Aorta (tissue), 5 donors: ENCODE results near the gene FRY. TPM values are rescaled to one million over a fixed set of nuclear protein-coding genes. Genes with fewer than 3 reads are reported as not detected.

ENCODE experiments used
- ATAC-seq: fragments of 200-7000 bp; cut with Tn5 transposase; one replicate; pipeline ENCODE4 v1.9.1; 2022; ENCODE audit warnings: moderate library complexity; ENCODE audit not compliant: low FRiP score
- DNase-seq, 2 donors: peaks; one replicate each; pipeline ENCODE4 v3.0.0-alpha.2; 2020
- H3K27ac ChIP-seq, 2 donors: one replicate each; pipeline ENCODE4 v1.5.1; 2013; ENCODE audit warnings: low read length in 2 of 2, mild to moderate bottlenecking in 2 of 2, moderate library complexity in 2 of 2, control low read depth in 1 of 2, inconsistent platforms in 1 of 2, low read depth in 1 of 2
- H3K27me3 ChIP-seq, 2 donors: one replicate each; pipeline ENCODE4 v1.6.1; 2013; ENCODE audit warnings: control low read depth in 1 of 2, low read length in 1 of 2, mild to moderate bottlenecking in 1 of 2, moderate library complexity in 1 of 2; ENCODE audit not compliant: insufficient read depth in 2 of 2, control insufficient read depth in 1 of 2
- H3K36me3 ChIP-seq, 2 donors: one replicate each; pipeline ENCODE4 v1.6.1; 2013; ENCODE audit warnings: control low read depth in 1 of 2, low read length in 1 of 2, mild to moderate bottlenecking in 1 of 2; ENCODE audit not compliant: insufficient read depth in 2 of 2, control insufficient read depth in 1 of 2
- H3K4me1 ChIP-seq, 2 donors: one replicate each; pipeline ENCODE4 v1.6.1; 2013; ENCODE audit warnings: low read length in 2 of 2, control low read depth in 1 of 2, mild to moderate bottlenecking in 1 of 2, moderate library complexity in 1 of 2; ENCODE audit not compliant: insufficient read depth in 2 of 2, control insufficient read depth in 1 of 2
- H3K4me3 ChIP-seq, 2 donors: one replicate each; pipeline ENCODE4 v1.5.1; 2013; ENCODE audit warnings: low read length in 2 of 2, control low read depth in 1 of 2, mild to moderate bottlenecking in 1 of 2
- H3K9me3 ChIP-seq: one replicate; pipeline ENCODE4 v1.6.1; 2013; ENCODE audit warnings: mild to moderate bottlenecking, low read length; ENCODE audit not compliant: control insufficient read depth
- WGBS, 2 donors: extraction: QIAGEN DNeasy Blood & Tissue Kit; methylation state at CpG; one replicate each; pipeline ENCODE4 v1.1.7; 2013; 5-methylcytosine and 5-hydroxymethylcytosine counted together
- intact Hi-C, 2 donors: fragments of 100-400 bp; cut with DNase I; formaldehyde crosslinking; loops; one replicate each; pipeline versions ENCODE4 v1.14.2 to v1.15.0; 2022
- polyA plus RNA-seq, 2 donors: library from polyadenylated mRNA; stranded (reverse); fragments of 200-250 nt; gene quantifications; one replicate each; pipeline ENCODE4 v1.2.3, GENCODE V29; 2013
- total RNA-seq, 2 donors: library from RNA; stranded (reverse); fragmentation: NEBNext Ultra II Directional; extraction: Animal tissue kit (Norgen Biotek cat#: 25700); gene quantifications; one replicate each; pipeline ENCODE4 v1.2.1, GENCODE V29; 2021
- donor health status: healthy with polysubstance abuse.
- donor health status: Bipolar disorder and iron deficiency.
- donor health status: DM: no; HTN: no; CAD: no.
- donor health status: DM: no; HTN: no; CAD: no.
- donor health status: DM: yes; HTN: yes; CAD: no.

The FRY gene
- total and polyA plus RNA-seq, 4 donors, result 24.8 to 328 (median 95.0) TPM

GRCh38 chr13:32298695-32299094 lies 267.1 kb downstream of the FRY start:
- Histone ChIP-seq H3K4me1 (no peaks in the 10 kb centered on the region), H3K27ac (no peak overlapping the region), H3K9me3 (no peaks in the 10 kb centered on the region), H3K4me3 (no peak overlapping the region), H3K36me3 (peaks cover 0 to 5% of the 10 kb centered on the region in 2 donors), H3K27me3 (no peaks in the 10 kb centered on the region)
- DNase-seq (no peak), ATAC-seq (no peak)
- WGBS, 2 donors, result 87 to 93% methylated on average over 6 of the region's 6 CpGs
- intact Hi-C loops, result no loop called here

DNA sequence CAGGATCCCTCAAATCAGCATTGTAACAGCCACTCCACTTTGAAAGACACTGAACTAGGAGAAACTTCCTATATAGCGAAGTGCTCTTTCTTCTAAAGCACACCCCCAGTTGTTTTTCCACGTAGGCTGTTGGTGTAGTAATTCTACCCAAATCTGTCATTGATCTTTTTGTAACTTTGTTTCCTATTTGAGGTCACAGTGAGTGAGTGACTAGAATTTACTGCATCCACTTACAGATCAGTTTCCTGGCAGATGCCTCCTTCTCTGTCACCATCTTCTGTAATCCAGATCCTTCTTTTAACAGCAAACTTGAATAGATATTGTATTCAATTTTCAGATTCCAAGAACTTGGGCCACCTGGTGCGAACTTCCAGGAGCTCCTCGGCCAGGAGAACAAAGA lies 268.3 kb downstream of the FRY start:
- Histone ChIP-seq H3K27me3 (no peaks in the 10 kb centered on the region), H3K9me3 (no peaks in the 10 kb centered on the region), H3K27ac (no peak overlapping the region), H3K4me1 (no peaks in the 10 kb centered on the region), H3K4me3 (no peak overlapping the region), H3K36me3 (peaks cover 0 to 2% of the 10 kb centered on the region in 2 donors)
- no peak for ATAC-seq
- DNase-seq, result no peak
- WGBS, 2 donors, result 75 to 80% methylated on average over 4 of the region's 4 CpGs
- intact Hi-C loops, result loop anchor here in 1 of 2 donors (5.0 kb wide), 1 partner anchor 278 kb away; no protein-coding TSS in a partner anchor

- no peaks in the 10 kb centered on the region for H3K4me1 ChIP-seq
- H3K36me3 ChIP-seq, result no peaks in the 10 kb centered on the region
- WGBS, 2 donors, result 54 to 62% methylated on average over 8 of the region's 8 CpGs
- H3K9me3 ChIP-seq, result no peaks in the 10 kb centered on the region
- H3K4me3 ChIP-seq, result no peak overlapping the region
- DNase-seq, result no peak
- no peaks in the 10 kb centered on the region for H3K27me3 ChIP-seq
- ATAC-seq, result no peak
- no peak overlapping the region for H3K27ac ChIP-seq
- intact Hi-C loops, result loop anchor here in 1 of 2 donors (5.0 kb wide), 1 partner anchor 278 kb away; no protein-coding TSS in a partner anchor
Measured at GRCh38 chr13:32300406-32300805, 268.8 kb downstream of the FRY start.

- H3K27ac ChIP-seq, result no peak overlapping the region
- ATAC-seq (no peak), DNase-seq (no peak)
- no peaks in the 10 kb centered on the region for H3K4me1 ChIP-seq
- H3K4me3 ChIP-seq, result no peak overlapping the region
- no peaks in the 10 kb centered on the region for H3K36me3 ChIP-seq
- intact Hi-C loops, result loop anchor here in 1 of 2 donors (5.0 kb wide), 1 partner anchor 279 kb away; no protein-coding TSS in a partner anchor
- WGBS, 2 donors, result 93% methylated on average over 1 of the region's 1 CpG
- no peaks in the 10 kb centered on the region for H3K9me3 ChIP-seq
- H3K27me3 ChIP-seq, result no peaks in the 10 kb centered on the region
Measured at GRCh38 chr13:32300920-32301319, 269.3 kb downstream of the FRY start.

- no peaks in the 10 kb centered on the region for H3K27me3 ChIP-seq
- H3K27ac ChIP-seq, result no peak overlapping the region
- H3K36me3 ChIP-seq, result no peaks in the 10 kb centered on the region
- WGBS, 2 donors, result 81 to 87% methylated on average over 2 of the region's 2 CpGs
- no peaks in the 10 kb centered on the region for H3K4me1 ChIP-seq
- no peak overlapping the region for H3K4me3 ChIP-seq
- intact Hi-C loops, result loop anchor here in 1 of 2 donors (5.0 kb wide), 1 partner anchor 280 kb away; no protein-coding TSS in a partner anchor
- DNase-seq, result no peak
- no peaks in the 10 kb centered on the region for H3K9me3 ChIP-seq
- ATAC-seq, result no peak
Measured at GRCh38 chr13:32302461-32302860, 270.9 kb downstream of the FRY start.

DNA sequence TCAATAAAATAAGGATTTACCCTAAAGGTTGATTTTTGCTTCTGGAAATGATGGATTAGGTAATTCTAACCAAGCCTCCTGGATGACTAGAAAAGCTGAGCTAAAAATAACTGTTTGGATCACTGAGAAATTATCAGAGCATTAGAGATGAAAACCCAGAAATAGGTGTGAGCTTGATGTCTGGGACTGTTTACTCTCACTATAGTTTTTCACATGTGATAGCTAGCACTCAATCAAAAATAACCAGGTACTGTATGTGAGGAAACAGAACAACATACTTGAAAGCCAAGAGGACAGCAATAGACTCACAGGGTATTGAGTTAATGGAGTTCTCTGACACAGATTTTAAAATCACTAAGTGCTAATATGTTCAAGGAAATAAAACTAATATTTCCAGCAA lies 274.1 kb downstream of the FRY start:
- DNase-seq (no peak), ATAC-seq (no peak)
- intact Hi-C loops, result no loop called here

GRCh38 chr13:32309312-32310133 lies 277.9 kb downstream of the FRY start:
- intact Hi-C loops, result loop anchor here (2.0 to 5.0 kb wide), 4 partner anchors 62 to 399 kb away; no protein-coding TSS in a partner anchor

More for the DNA sequence above, 274.1 kb downstream of the FRY start:
- Histone ChIP-seq H3K27me3 (no peaks in the 10 kb centered on the region), H3K4me1 (no peaks in the 10 kb centered on the region), H3K9me3 (no peaks in the 10 kb centered on the region), H3K36me3 (no peaks in the 10 kb centered on the region), H3K27ac (no peak overlapping the region), H3K4me3 (no peak overlapping the region)

DNA sequence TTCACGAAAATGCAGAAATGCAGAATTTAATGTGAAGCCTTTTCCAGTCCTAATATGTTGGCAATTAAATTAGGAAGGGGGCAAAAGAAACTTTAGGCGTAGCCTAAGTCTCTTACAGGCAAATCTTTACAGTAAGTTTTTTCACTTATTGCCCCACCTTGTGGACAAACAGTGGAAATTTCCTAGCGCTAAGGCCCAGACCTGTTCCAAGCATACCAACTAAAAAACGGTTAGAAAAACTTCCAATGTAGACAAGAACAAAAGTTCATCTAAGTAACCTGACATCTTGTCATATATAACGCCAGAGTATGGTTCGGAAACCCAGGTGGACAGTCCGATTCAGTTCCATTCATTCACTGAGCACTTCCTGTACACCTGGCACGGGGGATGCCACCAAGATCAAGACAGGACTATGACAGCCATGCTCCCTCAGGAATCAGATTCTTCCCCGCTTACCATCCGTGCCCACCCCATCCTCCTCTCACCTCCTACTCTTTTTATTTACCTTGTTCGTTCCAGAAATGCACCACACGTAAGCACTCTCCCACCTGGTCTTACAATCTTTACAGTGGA lies 278.6 kb downstream of the FRY start:
- peak; percentile 85 for ATAC-seq
- Histone ChIP-seq H3K27me3 (no peaks in the 10 kb centered on the region), H3K4me3 (peak overlapping the region in 1 of 2 donors; percentile 38), H3K36me3 (no peaks in the 10 kb centered on the region), H3K4me1 (no peaks in the 10 kb centered on the region), H3K27ac (no peak overlapping the region), H3K9me3 (no peaks in the 10 kb centered on the region)
- WGBS, 2 donors, result 42 to 43% methylated on average over 12 of the region's 12 CpGs
- intact Hi-C loops, result loop anchor here (2.0 to 5.0 kb wide), 4 partner anchors 63 to 399 kb away; no protein-coding TSS in a partner anchor
- DNase-seq, result no peak

More at GRCh38 chr13:32309312-32310133, 277.9 kb downstream of the FRY start:
- Histone ChIP-seq H3K4me1 (no peaks in the 10 kb centered on the region), H3K4me3 (peak overlapping the region in 1 of 2 donors; percentile 38), H3K27me3 (no peaks in the 10 kb centered on the region), H3K27ac (peak overlapping the region in 1 of 2 donors; percentile 46), H3K9me3 (no peaks in the 10 kb centered on the region), H3K36me3 (no peaks in the 10 kb centered on the region)
- ATAC-seq, result peak; percentile 48
- DNase-seq, result no peak
- WGBS, 2 donors, result 13 to 17% methylated on average over 10 of the region's 10 CpGs
